Prostate gland (tissue), 2 donors: ENCODE data around the gene NPAT. TPM values are rescaled to one million over a fixed set of nuclear protein-coding genes. Genes with fewer than 3 reads are reported as not detected.
A peak's percentile ranks its signal among the peaks of the same experiment; 100 is the strongest.

ENCODE experiments used
- DNase-seq: peaks from one replicate; pipeline ENCODE4 v3.0.0-alpha.2; 2019; ENCODE audit warnings: low spot score
- H3K27ac ChIP-seq, 2 donors: fragments of 200-600 bp; sonication (generic); 2 replicates each; pipeline ENCODE4 v1.5.1; 2017 to 2019
- H3K27me3 ChIP-seq: fragments of 200-600 bp; sonication (generic); replicated peaks from 2 replicates; pipeline ENCODE4 v1.5.1; 2019; ENCODE audit not compliant: insufficient read depth
- H3K36me3 ChIP-seq, 2 donors: fragments of 200-600 bp; sonication (generic); 1 replicate in 1 of 2; 2 replicates in 1 of 2; pipeline versions ENCODE4 v1.5.1 to v1.8.1; 2017 to 2019
- H3K4me1 ChIP-seq: fragments of 200-600 bp; sonication (generic); replicated peaks from 2 replicates; pipeline ENCODE4 v1.5.1; 2019
- H3K4me3 ChIP-seq, 2 donors: fragments of 200-600 bp; sonication (generic); 2 replicates each; pipeline ENCODE4 v1.5.1; 2017 to 2019
- H3K9me3 ChIP-seq: fragments of 200-600 bp; sonication (generic); 2 replicates; pipeline ENCODE4 v1.5.1; 2017
- POLR2A ChIP-seq: fragments of 450-650 bp; IDR thresholded peaks from one replicate; pipeline ENCODE4 v1.6.1; 2016; ENCODE audit warnings: antibody characterized with exemption, mild to moderate bottlenecking
- POLR2AphosphoS5 ChIP-seq: sonication (generic); formaldehyde crosslinking; IDR thresholded peaks from one replicate; pipeline ENCODE4 v1.6.1; 2017; ENCODE audit warnings: antibody characterized with exemption
- WGBS: methylation state at CpG from one replicate; pipeline ENCODE4 v1.1.5; 2018; 5-methylcytosine and 5-hydroxymethylcytosine counted together
- intact Hi-C: fragments of 100-400 bp; cut with DNase I; formaldehyde crosslinking; loops from one replicate; pipeline ENCODE4 v1.14.2; 2022
- total RNA-seq, 2 donors: library from RNA; depleted of rRNA; stranded (reverse); fragments of >200 nt; gene quantifications; one replicate each; pipeline ENCODE4 v1.1.0, GENCODE V29; 2016
- TF ChIP-seq, protein P1 (sequence below), 4 experiments: fragments of 200-600 bp in 2 of 4; fragments of 450-650 bp in 2 of 4; sonication (generic) in 2 of 4; IDR thresholded peaks; 1 replicate in 3 of 4; 2 replicates in 1 of 4; pipeline ENCODE4 v1.5.1; 2016 to 2019; ENCODE audit warnings: antibody characterized with exemption in 4 of 4, mild to moderate bottlenecking in 2 of 4, moderate library complexity in 2 of 4

NPAT gene
- total RNA-seq, 2 donors from 2014 or later: 18.1 to 25.3 TPM

DNA sequence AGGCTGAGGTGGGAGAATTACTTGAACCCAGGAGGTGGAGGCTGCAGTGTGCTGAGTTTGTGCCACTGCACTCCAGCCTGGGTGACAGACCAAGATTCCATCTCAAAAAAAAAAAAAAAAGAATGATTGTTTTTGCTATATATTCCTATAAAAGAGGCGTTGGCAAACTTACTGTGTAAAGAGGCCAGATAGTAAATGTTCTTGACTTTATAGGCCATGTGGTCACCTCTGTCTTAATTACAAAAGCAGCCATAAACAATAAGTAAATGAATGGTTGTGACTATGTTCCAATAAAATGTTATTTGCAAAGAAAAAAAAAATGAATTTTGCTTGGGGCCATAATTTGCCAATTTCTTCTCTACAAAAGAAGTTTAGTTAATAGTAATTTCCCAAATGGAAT, 12.8 kb upstream of the NPAT start:
- Histone ChIP-seq H3K4me1 (no peaks in the 10 kb centered on the region), H3K36me3 (no peaks in the 10 kb centered on the region), H3K9me3 (no peaks in the 10 kb centered on the region), H3K4me3 (no peak overlapping the region), H3K27me3 (no peaks in the 10 kb centered on the region), H3K27ac (no peak overlapping the region)
- WGBS: 44% methylated on average over 1 of the region's 1 CpG
- no peak for TF ChIP-seq POLR2A
- TF ChIP-seq POLR2AphosphoS5: peak; percentile 43
- DNase-seq: no peak
- intact Hi-C loops: no loop called here

DNA sequence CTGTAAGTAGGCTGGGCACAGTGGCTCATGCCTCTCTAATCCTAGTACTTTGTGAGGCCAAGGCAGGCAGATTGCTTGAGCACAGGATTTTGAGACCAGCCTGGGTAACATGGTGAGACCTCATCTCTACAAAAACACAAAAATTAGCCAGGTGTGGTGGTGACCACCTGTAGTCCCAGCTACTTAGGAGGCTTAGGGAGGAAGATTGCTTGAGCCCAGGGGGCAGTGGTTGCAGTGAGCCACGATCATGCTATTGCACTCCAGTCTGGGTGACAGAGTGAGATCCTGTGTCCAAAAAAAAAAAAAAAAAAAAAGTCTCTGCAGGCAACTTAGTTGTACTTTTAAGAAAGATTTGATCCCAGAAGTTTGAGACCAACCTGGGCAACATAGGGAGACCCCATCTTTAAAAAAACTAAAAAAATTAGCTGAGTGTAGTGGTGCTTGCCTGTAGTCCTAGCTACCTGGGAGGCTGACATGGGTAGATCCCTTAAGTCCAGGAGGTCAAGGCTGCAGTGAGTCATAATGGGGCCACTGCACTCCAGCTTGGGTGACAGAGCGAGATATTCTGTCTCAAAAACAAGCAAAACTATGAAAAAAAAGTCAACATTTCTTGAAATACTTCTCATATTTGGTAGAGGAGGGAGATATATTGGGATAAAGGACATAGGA, 11.0 kb upstream of the NPAT start:
- no peaks in the 10 kb centered on the region for H3K27me3 ChIP-seq
- H3K4me3 ChIP-seq: no peak overlapping the region
- no peak overlapping the region for H3K27ac ChIP-seq
- 98% methylated on average over 2 of the region's 2 CpGs for WGBS
- DNase-seq: no peak
- no peaks in the 10 kb centered on the region for H3K9me3 ChIP-seq
- intact Hi-C loops: no loop called here
- TF ChIP-seq POLR2AphosphoS5: no peak
- TF ChIP-seq POLR2A: no peak
- TF ChIP-seq, protein P1, sequence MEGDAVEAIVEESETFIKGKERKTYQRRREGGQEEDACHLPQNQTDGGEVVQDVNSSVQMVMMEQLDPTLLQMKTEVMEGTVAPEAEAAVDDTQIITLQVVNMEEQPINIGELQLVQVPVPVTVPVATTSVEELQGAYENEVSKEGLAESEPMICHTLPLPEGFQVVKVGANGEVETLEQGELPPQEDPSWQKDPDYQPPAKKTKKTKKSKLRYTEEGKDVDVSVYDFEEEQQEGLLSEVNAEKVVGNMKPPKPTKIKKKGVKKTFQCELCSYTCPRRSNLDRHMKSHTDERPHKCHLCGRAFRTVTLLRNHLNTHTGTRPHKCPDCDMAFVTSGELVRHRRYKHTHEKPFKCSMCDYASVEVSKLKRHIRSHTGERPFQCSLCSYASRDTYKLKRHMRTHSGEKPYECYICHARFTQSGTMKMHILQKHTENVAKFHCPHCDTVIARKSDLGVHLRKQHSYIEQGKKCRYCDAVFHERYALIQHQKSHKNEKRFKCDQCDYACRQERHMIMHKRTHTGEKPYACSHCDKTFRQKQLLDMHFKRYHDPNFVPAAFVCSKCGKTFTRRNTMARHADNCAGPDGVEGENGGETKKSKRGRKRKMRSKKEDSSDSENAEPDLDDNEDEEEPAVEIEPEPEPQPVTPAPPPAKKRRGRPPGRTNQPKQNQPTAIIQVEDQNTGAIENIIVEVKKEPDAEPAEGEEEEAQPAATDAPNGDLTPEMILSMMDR (IDR thresholded peaks at IDR 0.05): no peak
- no peaks in the 10 kb centered on the region for H3K4me1 ChIP-seq
- no peaks in the 10 kb centered on the region for H3K36me3 ChIP-seq

DNA sequence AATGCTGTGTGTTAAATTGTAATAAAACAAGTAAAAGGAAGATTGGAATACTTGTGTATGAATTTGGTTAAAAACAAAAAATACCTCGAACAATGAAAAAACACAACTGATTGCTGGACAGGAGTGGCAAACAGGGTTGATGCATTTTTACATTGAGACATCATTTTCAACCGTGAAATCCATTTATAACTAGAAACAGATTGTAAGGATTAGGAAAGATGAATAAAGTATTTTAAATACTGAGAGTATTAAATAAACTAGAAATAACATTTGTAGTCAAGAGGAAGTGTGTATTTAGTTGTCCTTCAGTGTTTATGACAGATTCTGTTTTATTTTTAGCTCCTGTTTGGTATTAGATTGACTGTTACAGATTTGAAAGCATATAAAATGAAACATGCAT, 5.8 kb upstream of the NPAT start:
- Histone ChIP-seq H3K4me3 (no peak overlapping the region), H3K9me3 (no peaks in the 10 kb centered on the region), H3K36me3 (no peaks in the 10 kb centered on the region), H3K27me3 (no peaks in the 10 kb centered on the region), H3K27ac (no peak overlapping the region), H3K4me1 (no peaks in the 10 kb centered on the region)
- DNase-seq: no peak
- WGBS: 92% methylated on average over 2 of the region's 2 CpGs
- intact Hi-C loops: loop anchor here (10.0 kb wide), 1 partner anchor 267 kb away; the partner anchor contains the start of gene POGLUT3
- TF ChIP-seq, protein P1 (IDR thresholded peaks at IDR 0.05): no peak
- TF ChIP-seq POLR2A (no peak), POLR2AphosphoS5 (no peak)

DNA sequence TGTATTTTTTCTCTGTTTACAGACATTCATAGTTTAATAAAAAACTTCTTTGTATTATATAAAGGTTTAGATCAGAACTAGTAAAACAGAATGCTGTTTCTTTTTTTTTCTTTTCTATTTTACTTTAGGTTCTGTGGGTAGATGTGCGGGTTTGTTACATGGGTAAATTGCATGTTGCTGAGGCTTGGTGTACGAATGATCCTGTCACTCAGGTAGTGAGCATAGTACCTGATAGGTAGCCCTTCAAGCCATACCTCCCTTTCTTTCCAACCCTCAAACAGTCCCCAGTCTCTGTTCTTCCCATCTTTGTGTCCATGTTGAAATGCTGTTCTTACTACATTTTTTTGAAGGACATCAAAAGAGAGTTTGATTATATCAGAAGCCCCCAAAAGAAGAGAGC, 3.6 kb upstream of the NPAT start:
- no peak for DNase-seq
- 96% methylated on average over 2 of the region's 2 CpGs for WGBS
- no peak overlapping the region for H3K27ac ChIP-seq
- no peaks in the 10 kb centered on the region for H3K36me3 ChIP-seq
- no peaks in the 10 kb centered on the region for H3K9me3 ChIP-seq
- H3K27me3 ChIP-seq: no peaks in the 10 kb centered on the region
- no peak overlapping the region for H3K4me3 ChIP-seq
- intact Hi-C loops: loop anchor here (10.0 kb wide), 1 partner anchor 269 kb away; the partner anchor contains the start of gene POGLUT3
- no peak for TF ChIP-seq POLR2A
- TF ChIP-seq POLR2AphosphoS5: no peak
- TF ChIP-seq, protein P1 (IDR thresholded peaks at IDR 0.05): no peak
- no peaks in the 10 kb centered on the region for H3K4me1 ChIP-seq

DNA sequence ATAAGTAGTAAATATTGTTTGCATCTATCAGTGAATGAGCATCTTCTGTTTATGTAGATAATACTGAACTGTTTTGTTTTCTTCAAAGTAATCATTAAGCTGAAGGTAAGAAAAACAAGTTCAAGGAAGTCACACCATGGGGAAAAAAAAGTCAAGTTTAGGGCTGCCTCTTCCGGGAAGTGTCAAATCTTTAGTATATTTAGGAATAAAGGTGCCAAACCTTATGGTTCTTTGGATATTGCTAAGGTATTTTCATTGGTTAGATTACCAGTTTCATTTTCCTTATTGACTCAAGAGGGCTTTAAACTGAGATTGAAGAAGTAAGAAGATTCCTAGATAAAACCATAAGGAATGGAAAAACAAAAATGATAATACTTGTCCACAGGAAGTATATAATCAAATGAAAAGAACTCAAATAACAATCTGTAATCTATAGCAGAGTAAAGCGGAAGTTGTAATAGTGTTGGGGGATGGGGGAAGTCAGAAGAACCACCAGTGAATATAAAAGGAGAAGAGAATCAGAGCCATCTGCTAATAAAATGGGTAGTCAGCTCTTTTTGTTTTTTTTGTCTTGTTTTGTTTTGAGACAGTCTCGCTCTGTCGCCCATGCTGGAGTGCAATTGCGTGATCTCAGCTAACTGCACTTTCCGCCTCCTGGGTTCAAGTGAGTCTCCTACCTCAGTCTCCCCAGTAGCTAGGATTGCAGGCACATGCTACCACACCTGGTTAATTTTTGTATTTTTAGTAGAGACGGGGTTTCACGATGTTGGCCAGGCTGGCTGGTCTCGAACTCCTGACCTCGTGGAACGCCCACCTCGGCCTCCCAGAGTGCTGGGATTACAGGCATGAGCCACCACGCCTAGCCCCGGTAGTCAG, 2.7 kb upstream of the NPAT start:
- TF ChIP-seq, protein P1 (IDR thresholded peaks at IDR 0.05): no peak
- TF ChIP-seq POLR2A (no peak), POLR2AphosphoS5 (no peak)
- Histone ChIP-seq H3K4me3 (no peak overlapping the region), H3K27ac (no peak overlapping the region), H3K27me3 (no peaks in the 10 kb centered on the region), H3K36me3 (no peaks in the 10 kb centered on the region), H3K4me1 (no peaks in the 10 kb centered on the region), H3K9me3 (no peaks in the 10 kb centered on the region)
- DNase-seq: no peak
- intact Hi-C loops: loop anchor here (5.0 to 10.0 kb wide), 2 partner anchors 270 to 437 kb away; partner anchors contain the start of gene POGLUT3
- 79% methylated on average over 14 of the region's 14 CpGs for WGBS
